HepG2 (cell line): ENCODE results near the gene ST3GAL5. TPM values are rescaled to one million over a fixed set of nuclear protein-coding genes. Genes with fewer than 3 reads are reported as not detected.

Experiments used
- ATAC-seq: fragments of 200-7000 bp; cut with Tn5 transposase; 3 replicates; pipeline ENCODE4 v1.9.1; 2020; ENCODE audit warnings: mild to moderate bottlenecking, moderate library complexity
- BruUV-seq: library from RNA; stranded (reverse); fragments of 400-500 nt; replicated peaks from 2 replicates; lab custom pipeline; 2021; lab: Mats Ljungman, UMichigan
- CTCF ChIA-PET: fragments of 300-600 bp; formaldehyde crosslinking; extraction: SDS; loops from one replicate; lab custom pipeline; 2021; ENCODE audit warnings: low total read pairs, inconsistent platforms, low intra/inter-chr PET ratio; lab: Yijun Ruan, JAX
- POLR2A ChIA-PET: fragments of 350-600 bp; sonication (Branson Sonifier 250); formaldehyde crosslinking; loops from one replicate; lab custom pipeline; 2020; ENCODE audit warnings: antibody characterized with exemption, inconsistent platforms; lab: Yijun Ruan, JAX
- DNase-seq: peaks from one replicate; pipeline ENCODE4 v3.0.0-alpha.2; 2015; ENCODE audit warnings: low spot score
- FAIRE-seq: peaks from 3 replicates; lab custom pipeline; 2011; peaks lifted over from hg19 to GRCh38; lab: Jason Lieb, UNC
- H2AFZ ChIP-seq: one replicate; pipeline ENCODE4 v1.6.1; 2011; ENCODE audit warnings: low read length, inconsistent platforms
- H3K27ac ChIP-seq: fragments of 300-600 bp; 3 replicates; pipeline ENCODE4 v1.8.0; 2011; ENCODE audit warnings: mixed run types, mild to moderate bottlenecking, mixed read lengths, low read length, inconsistent platforms; ENCODE audit not compliant: insufficient read depth; ENCODE audit errors: extremely low read length
- H3K27me3 ChIP-seq, 2 experiments: fragments of 200-600 bp in 1 of 2; 2 replicates in 1 of 2; 3 replicates in 1 of 2; pipeline versions ENCODE4 v1.6.0 to v1.8.0; 2011; ENCODE audit warnings: low read length in 2 of 2, mild to moderate bottlenecking in 2 of 2, moderate library complexity in 2 of 2, inconsistent platforms in 1 of 2; ENCODE audit not compliant: insufficient read depth in 2 of 2, control insufficient read depth in 1 of 2
- H3K36me3 ChIP-seq, 2 experiments: fragments of 200-600 bp in 1 of 2; replicated peaks in 1 of 2; 2 replicates in 1 of 2; 3 replicates in 1 of 2; pipeline versions ENCODE4 v1.5.1 to v1.8.0; 2011; ENCODE audit warnings: low read length in 2 of 2, inconsistent platforms in 1 of 2; ENCODE audit not compliant: insufficient read depth in 2 of 2, control insufficient read depth in 1 of 2
- H3K4me1 ChIP-seq: 2 replicates; pipeline ENCODE4 v1.5.1; 2012; ENCODE audit warnings: low read length, inconsistent platforms; ENCODE audit not compliant: insufficient read depth
- H3K4me2 ChIP-seq: 2 replicates; pipeline ENCODE4 v1.6.0; 2011; ENCODE audit warnings: low read depth, low read length, inconsistent platforms
- H3K4me3 ChIP-seq, 3 experiments: fragments of 200-600 bp in 1 of 3; sonication (generic), shearing (Covaris generic) in 1 of 3; replicated peaks in 1 of 3; 2 replicates each; pipeline ENCODE4 v1.5.1; 2011 to 2016; ENCODE audit warnings: low read length in 3 of 3, inconsistent platforms in 2 of 3, low read depth in 2 of 3, mild to moderate bottlenecking in 2 of 3, control low read depth in 1 of 3, mixed read lengths in 1 of 3; ENCODE audit not compliant: insufficient read depth in 1 of 3
- H3K79me2 ChIP-seq: one replicate; pipeline ENCODE4 v1.6.1; 2011; ENCODE audit warnings: low read length, inconsistent platforms; ENCODE audit not compliant: insufficient read depth
- H3K9ac ChIP-seq: 2 replicates; pipeline ENCODE4 v1.6.0; 2011; ENCODE audit warnings: mild to moderate bottlenecking, low read depth, low read length, inconsistent platforms; ENCODE audit not compliant: insufficient read depth
- H3K9me3 ChIP-seq: 2 replicates; pipeline ENCODE4 v1.5.1; 2012; ENCODE audit warnings: mild to moderate bottlenecking, low read length
- H4K20me1 ChIP-seq: 2 replicates; pipeline ENCODE4 v1.6.0; 2011; ENCODE audit warnings: inconsistent platforms, mild to moderate bottlenecking, low read length, moderate library complexity; ENCODE audit not compliant: insufficient read depth
- GATA4 ChIP-seq: sonication (generic); IDR thresholded peaks from 2 replicates; pipeline ENCODE4 v1.6.1; 2016; ENCODE audit warnings: antibody characterized with exemption, low read depth, borderline replicate concordance
- IRF2 ChIP-seq: IDR thresholded peaks from 2 replicates; pipeline ENCODE4 v1.6.1; 2018; ENCODE audit warnings: missing genetic modification reagents, missing compliant biosample characterization
- IRX3 ChIP-seq: sonication (generic); formaldehyde crosslinking; IDR thresholded peaks from 2 replicates; pipeline ENCODE4 v1.8.1; 2023; ENCODE audit warnings: mild to moderate bottlenecking, low read depth, missing genetic modification reagents, borderline replicate concordance
- PCBP1 ChIP-seq: fragments of 200-400 bp; formaldehyde crosslinking; IDR thresholded peaks from 2 replicates; pipeline ENCODE4 v1.6.1; 2017; ENCODE audit warnings: mild to moderate bottlenecking, low read depth, low read length, borderline replicate concordance
- SOX6 ChIP-seq, 2 experiments: fragments of 450-650 bp in 1 of 2; sonication (generic) in 1 of 2; formaldehyde crosslinking in 1 of 2; IDR thresholded peaks; 2 replicates each; pipeline versions ENCODE4 v1.4.0 to v1.6.1; 2017 to 2020; ENCODE audit warnings: antibody characterized with exemption in 1 of 2, mild to moderate bottlenecking in 1 of 2, missing genetic modification reagents in 1 of 2
- ZHX1 ChIP-seq: sonication (generic); formaldehyde crosslinking; IDR thresholded peaks from 2 replicates; pipeline ENCODE4 v1.8.1; 2022; ENCODE audit warnings: low read depth, mild to moderate bottlenecking, missing genetic modification reagents
- ZNF282 ChIP-seq: fragments of 450-650 bp; IDR thresholded peaks from 2 replicates; pipeline ENCODE4 v1.6.1; 2018; ENCODE audit not compliant: partially characterized antibody
- ZNF335 ChIP-seq: sonication (generic); formaldehyde crosslinking; IDR thresholded peaks from 2 replicates; pipeline ENCODE4 v1.4.0; 2020; ENCODE audit warnings: missing genetic modification reagents
- ZNF362 ChIP-seq: sonication (generic); formaldehyde crosslinking; IDR thresholded peaks from 2 replicates; pipeline ENCODE4 v1.4.0; 2020; ENCODE audit warnings: missing genetic modification reagents, mild to moderate bottlenecking, borderline replicate concordance
- ZNF75D ChIP-seq: sonication (generic); formaldehyde crosslinking; IDR thresholded peaks from 2 replicates; pipeline ENCODE4 v1.8.1; 2023; ENCODE audit warnings: missing genetic modification reagents, mild to moderate bottlenecking, borderline replicate concordance
- WGBS: methylation state at CpG from one replicate; pipeline ENCODE4 v1.1.6; 2017; ENCODE audit warnings: low lambda C conversion rate; 5-methylcytosine and 5-hydroxymethylcytosine counted together
- in situ Hi-C: cut with HindIII; loops from 2 replicates; pipeline ENCODE4 v1.10.0; 2017; ENCODE audit warnings: low pct_unique_long_range_greater_than_20kb; ENCODE audit not compliant: extremely low pct_ligation_motif_present
- intact Hi-C: fragments of 100-400 bp; cut with micrococcal nuclease; formaldehyde crosslinking; loops from one replicate; pipeline ENCODE4 v1.10.0; 2022; ENCODE audit not compliant: unreplicated experiment
- polyA plus RNA-seq, 8 experiments: library from polyadenylated mRNA; depleted of rRNA in 3 of 8; stranded (reverse) in 7 of 8; unstranded in 1 of 8; fragments of >200 nt; fragmentation: Illumina TruSeq in 4 of 8; extraction: Trizol in 4 of 8; gene quantifications; 2 replicates each; pipeline versions ENCODE4 v1.2.1 to v1.2.3, GENCODE V29; 2011 to 2016; ENCODE audit warnings: low read depth in 4 of 8, missing spikeins in 1 of 8, mixed read lengths in 1 of 8; ENCODE audit not compliant: insufficient read depth in 1 of 8
- total RNA-seq, 5 experiments: library from RNA; depleted of rRNA; stranded (reverse); fragments of >200 nt; fragmentation: Illumina TruSeq; extraction: Trizol; gene quantifications; 2 replicates each; pipeline ENCODE4 v1.2.3, GENCODE V29; 2016; ENCODE audit warnings: low read depth in 1 of 5

The ST3GAL5 gene
- total and polyA plus RNA-seq, 2 of the 13 experiments (the other 11 are each of a cell fraction or from before 2014, with no cell fraction given): 1.3 to 2.0 TPM

- Histone ChIP-seq H3K36me3 (no peaks in the 10 kb centered on the region), H3K27me3 (no peaks in the 10 kb centered on the region), H3K9me3 (peaks cover 19% of the 10 kb centered on the region), H4K20me1 (no peaks in the 10 kb centered on the region), H3K27ac (no peak overlapping the region), H2AFZ (no peak overlapping the region), H3K4me3 (no peak overlapping the region), H3K4me1 (0 out of 2 replicates have a peak, but pooled peaks cover 5% of the 10 kb centered on the region), H3K9ac (no peak overlapping the region), H3K79me2 (no peaks in the 10 kb centered on the region), H3K4me2 (no peak overlapping the region)
- ATAC-seq (no peak), FAIRE-seq (no peak), DNase-seq (no peak)
- in situ Hi-C loops (no loop called here), intact Hi-C loops (no loop called here)
- TF ChIP-seq ZNF335 (CRISPR knock-in tag) (no peak), ZHX1 (CRISPR knock-in tag) (no peak), GATA4 (no peak), SOX6 (IDR thresholded peaks at IDR 0.05) (no peak), SOX6 (CRISPR knock-in tag; IDR thresholded peaks at IDR 0.05) (no peak), ZNF362 (CRISPR knock-in tag) (no peak), ZNF75D (CRISPR knock-in tag) (no peak), IRF2 (CRISPR knock-in tag) (no peak), ZNF282 (no peak), IRX3 (CRISPR knock-in tag) (no peak), PCBP1 (no peak)
- BruUV-seq: no TSS peak
- 43% methylated on average over 2 of the region's 2 CpGs for WGBS
- POLR2A ChIA-PET: no interaction called here
- CTCF ChIA-PET: no interaction called here
Observed at GRCh38 chr2:85938456-85938855, 49.7 kb upstream of the ST3GAL5 start.
